K562 (cell line): ENCODE data around the gene SLC43A2. TPM values are rescaled to one million over a fixed set of nuclear protein-coding genes. Genes with fewer than 3 reads are reported as not detected.

Source experiments
- ATAC-seq: fragments of 200-7000 bp; cut with Tn5 transposase; 3 replicates; pipeline ENCODE4 v1.9.1; 2020; ENCODE audit warnings: moderate library complexity
- BruUV-seq: library from RNA; stranded (reverse); fragments of 400-500 nt; replicated peaks from 2 replicates; lab custom pipeline; 2021; lab: Mats Ljungman, UMichigan
- CTCF ChIA-PET: fragments of 300-600 bp; formaldehyde crosslinking; extraction: SDS; loops from one replicate; lab custom pipeline; 2021; ENCODE audit warnings: low intra/inter-chr PET ratio; lab: Yijun Ruan, JAX
- POLR2A ChIA-PET: fragments of 300-600, 350-650 bp; sonication (Branson Sonifier 250); formaldehyde crosslinking; extraction: SDS; loops from one replicate; lab custom pipeline; 2021; ENCODE audit warnings: antibody characterized with exemption, inconsistent platforms; lab: Yijun Ruan, JAX
- DNase-seq, 4 experiments: peaks; one replicate each; pipeline versions ENCODE4 v3.0.0 to v3.0.0-alpha.2; 2011 to 2018; ENCODE audit warnings: low spot score in 3 of 4, mixed read lengths in 3 of 4; ENCODE audit errors: extremely low read depth in 1 of 4
- FAIRE-seq: peaks from 2 replicates; lab custom pipeline; 2011; peaks lifted over from hg19 to GRCh38; lab: Jason Lieb, UNC
- H2AFZ ChIP-seq: 2 replicates; pipeline ENCODE4 v1.6.0; 2011; ENCODE audit warnings: low read depth, low read length, control low read depth, inconsistent platforms
- H3K27ac ChIP-seq: fragments of 200-600 bp; 3 replicates; pipeline ENCODE4 v1.8.0; 2011; ENCODE audit warnings: low read depth, mild to moderate bottlenecking, control low read depth, inconsistent platforms, low read length, moderate library complexity, mixed read lengths; ENCODE audit errors: extremely low read depth
- H3K27me3 ChIP-seq, 2 experiments: fragments of 300-600 bp in 1 of 2; 2 replicates in 1 of 2; 3 replicates in 1 of 2; pipeline versions ENCODE4 v1.6.0 to v1.8.0; 2011; ENCODE audit warnings: inconsistent platforms in 2 of 2, low read length in 2 of 2, mild to moderate bottlenecking in 1 of 2, mixed read lengths in 1 of 2, moderate library complexity in 1 of 2; ENCODE audit not compliant: control insufficient read depth in 2 of 2, insufficient read depth in 2 of 2
- H3K36me3 ChIP-seq: fragments of 300-600 bp; 3 replicates; pipeline ENCODE4 v1.8.0; 2011; ENCODE audit warnings: mild to moderate bottlenecking, low read length, inconsistent platforms; ENCODE audit not compliant: control insufficient read depth, insufficient read depth
- H3K4me1 ChIP-seq, 2 experiments: fragments of 200-600 bp in 1 of 2; replicated peaks in 1 of 2; 2 replicates in 1 of 2; 3 replicates in 1 of 2; pipeline versions ENCODE4 v1.5.1 to v1.8.0; 2011; ENCODE audit warnings: inconsistent platforms in 2 of 2, low read length in 2 of 2, mild to moderate bottlenecking in 1 of 2, mixed read lengths in 1 of 2, moderate library complexity in 1 of 2; ENCODE audit not compliant: control insufficient read depth in 2 of 2, insufficient read depth in 2 of 2
- H3K4me2 ChIP-seq: 2 replicates; pipeline ENCODE4 v1.6.1; 2011; ENCODE audit warnings: low read length, control low read depth, inconsistent platforms, mixed read lengths; ENCODE audit not compliant: insufficient read depth
- H3K4me3 ChIP-seq: fragments of 200-600 bp; sonication (generic), shearing (Covaris generic); 2 replicates; pipeline ENCODE4 v1.5.1; 2016; ENCODE audit warnings: control low read depth, inconsistent platforms
- H3K79me2 ChIP-seq: fragments of 200-600 bp; 3 replicates; pipeline ENCODE4 v1.8.0; 2011; ENCODE audit warnings: low read length, inconsistent platforms; ENCODE audit not compliant: control insufficient read depth, insufficient read depth
- H3K9ac ChIP-seq, 2 experiments: 2 replicates each; pipeline versions ENCODE4 v1.6.0 to v1.6.1; 2011; ENCODE audit warnings: low read depth in 2 of 2, low read length in 2 of 2, control low read depth in 1 of 2, inconsistent platforms in 1 of 2, mild to moderate bottlenecking in 1 of 2, mixed read lengths in 1 of 2; ENCODE audit not compliant: insufficient read depth in 1 of 2
- H3K9me1 ChIP-seq: one replicate; pipeline ENCODE4 v1.6.0; 2011; ENCODE audit warnings: inconsistent platforms, mild to moderate bottlenecking, low read length, moderate library complexity; ENCODE audit not compliant: control insufficient read depth, insufficient read depth
- H3K9me3 ChIP-seq: replicated peaks from 2 replicates; pipeline ENCODE4 v1.5.1; 2011; ENCODE audit warnings: low read depth, low read length, inconsistent platforms; ENCODE audit not compliant: control insufficient read depth, insufficient read depth
- H4K20me1 ChIP-seq: replicated peaks from 2 replicates; pipeline ENCODE4 v1.6.1; 2011; ENCODE audit warnings: low read length, inconsistent platforms, mixed read lengths; ENCODE audit not compliant: control insufficient read depth, insufficient read depth
- DNMT1 ChIP-seq: fragments of 450-650 bp; IDR thresholded peaks from 2 replicates; pipeline ENCODE4 v1.6.1; 2016; ENCODE audit warnings: antibody characterized with exemption, mild to moderate bottlenecking
- HNRNPH1 ChIP-seq: fragments of 200-400 bp; formaldehyde crosslinking; optimal IDR thresholded peaks from 2 replicates; pipeline ENCODE3; 2017; ENCODE audit warnings: low read depth, mild to moderate bottlenecking, low read length, moderate library complexity
- SMARCA4 ChIP-seq: fragments of 450-650 bp; IDR thresholded peaks from 2 replicates; pipeline ENCODE4 v1.6.1; 2016
- SRSF3 ChIP-seq: fragments of 200-400 bp; formaldehyde crosslinking; IDR thresholded peaks from 2 replicates; pipeline ENCODE4 v1.6.1; 2016; ENCODE audit warnings: mild to moderate bottlenecking, low read length, moderate library complexity; ENCODE audit not compliant: insufficient read depth
- ZNF217 ChIP-seq: sonication (generic); formaldehyde crosslinking; IDR thresholded peaks from 2 replicates; pipeline ENCODE4 v1.8.0; 2022; ENCODE audit warnings: mild to moderate bottlenecking, missing genetic modification reagents
- ZNF384 ChIP-seq: IDR thresholded peaks from 2 replicates; pipeline ENCODE4 v1.6.1; 2012; ENCODE audit warnings: low read depth, low read length, improper control_type of control experiment
- WGBS: fragments of 100-300 bp; shearing (Covaris generic); methylation state at CpG from one replicate; pipeline ENCODE4 v1.1.6; 2016; ENCODE audit warnings: low coverage, mixed read lengths; ENCODE audit not compliant: insufficient coverage; ENCODE audit errors: missing lambda C conversion rate; 5-methylcytosine and 5-hydroxymethylcytosine counted together
- in situ Hi-C: fragments of 300-500 bp; cut with MboI; formaldehyde crosslinking; loops from 4 replicates; pipeline ENCODE4 v1.15.0; 2018; ENCODE audit warnings: inconsistent platforms, mixed read lengths
- intact Hi-C: fragments of 100-400 bp; cut with micrococcal nuclease; formaldehyde crosslinking; loops from 2 replicates; pipeline ENCODE4 v1.14.2; 2022
- polyA plus RNA-seq, 8 experiments: library from polyadenylated mRNA; depleted of rRNA in 4 of 8; stranded (reverse) in 5 of 8; unstranded in 3 of 8; fragments of >200 nt; fragmentation: Nextera tagmentation in 2 of 8; fragmentation: Illumina TruSeq in 1 of 8; extraction: Ambion mirVana in 2 of 8; extraction: Trizol in 1 of 8; gene quantifications; 2 replicates each; pipeline versions ENCODE4 v1.2.1 to v1.2.3, GENCODE V29; 2011 to 2014; ENCODE audit warnings: inconsistent platforms in 1 of 8, missing spikeins in 1 of 8
- total RNA-seq, 7 experiments: library from RNA; depleted of rRNA in 6 of 7; stranded (reverse); fragments of >200 nt in 6 of 7; fragmentation: Illumina TruSeq in 2 of 7; extraction: Trizol in 2 of 7; gene quantifications; 2 replicates each; pipeline versions ENCODE4 v1.2.1 to v1.2.3, GENCODE V29; 2011 to 2021; ENCODE audit warnings: low replicate concordance in 1 of 7
- TF ChIP-seq, protein P1 (sequence below): fragments of 200-600 bp; sonication (generic); IDR thresholded peaks from one replicate; pipeline ENCODE4 v1.6.1; 2012; ENCODE audit warnings: mild to moderate bottlenecking, low read depth, low read length, inconsistent platforms

SLC43A2 gene
- total and polyA plus RNA-seq, 9 of the 15 experiments (the other 6 are each of a cell fraction or from before 2014, with no cell fraction given) = 0.03 to 10.2 (median 3.6) TPM

DNA sequence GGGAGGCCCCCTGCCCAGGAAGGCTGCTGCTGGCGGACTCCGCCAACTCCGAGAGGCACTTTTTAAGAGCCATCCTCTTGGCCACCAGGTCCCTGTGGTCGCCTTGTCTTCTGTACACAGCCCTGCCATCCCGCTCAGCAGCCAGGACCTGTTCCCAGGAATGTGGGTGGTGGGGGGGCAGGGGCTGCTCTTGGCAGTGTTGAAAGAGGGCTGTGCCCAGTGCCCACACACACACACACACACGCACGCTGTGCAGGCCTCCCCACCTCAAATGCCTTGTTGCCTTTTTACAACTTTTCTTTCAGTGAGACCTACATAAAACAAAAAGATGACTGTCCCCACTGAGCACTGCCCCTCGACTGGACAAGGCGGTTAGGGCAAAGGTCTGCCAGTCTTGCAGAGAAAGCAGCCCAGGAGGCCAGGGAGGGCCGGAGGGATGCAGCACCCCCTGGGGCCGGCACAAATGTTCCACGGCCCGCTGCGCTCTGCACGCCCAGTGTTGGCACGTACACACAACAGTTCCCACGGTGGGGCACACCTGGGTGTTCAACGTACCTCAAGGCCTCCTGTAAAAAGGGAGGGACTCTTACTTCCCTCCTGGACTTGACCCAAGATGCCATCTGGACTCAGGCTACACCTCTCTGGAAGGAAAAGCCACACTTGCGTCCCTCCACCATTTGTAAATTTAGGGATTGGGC lies 47.5 kb downstream of the SLC43A2 start:
- no peak for TF ChIP-seq SMARCA4
- TF ChIP-seq ZNF217 (CRISPR knock-in tag) = no peak
- TF ChIP-seq HNRNPH1 = no peak
- TF ChIP-seq DNMT1 = no peak
- TF ChIP-seq, protein P1, sequence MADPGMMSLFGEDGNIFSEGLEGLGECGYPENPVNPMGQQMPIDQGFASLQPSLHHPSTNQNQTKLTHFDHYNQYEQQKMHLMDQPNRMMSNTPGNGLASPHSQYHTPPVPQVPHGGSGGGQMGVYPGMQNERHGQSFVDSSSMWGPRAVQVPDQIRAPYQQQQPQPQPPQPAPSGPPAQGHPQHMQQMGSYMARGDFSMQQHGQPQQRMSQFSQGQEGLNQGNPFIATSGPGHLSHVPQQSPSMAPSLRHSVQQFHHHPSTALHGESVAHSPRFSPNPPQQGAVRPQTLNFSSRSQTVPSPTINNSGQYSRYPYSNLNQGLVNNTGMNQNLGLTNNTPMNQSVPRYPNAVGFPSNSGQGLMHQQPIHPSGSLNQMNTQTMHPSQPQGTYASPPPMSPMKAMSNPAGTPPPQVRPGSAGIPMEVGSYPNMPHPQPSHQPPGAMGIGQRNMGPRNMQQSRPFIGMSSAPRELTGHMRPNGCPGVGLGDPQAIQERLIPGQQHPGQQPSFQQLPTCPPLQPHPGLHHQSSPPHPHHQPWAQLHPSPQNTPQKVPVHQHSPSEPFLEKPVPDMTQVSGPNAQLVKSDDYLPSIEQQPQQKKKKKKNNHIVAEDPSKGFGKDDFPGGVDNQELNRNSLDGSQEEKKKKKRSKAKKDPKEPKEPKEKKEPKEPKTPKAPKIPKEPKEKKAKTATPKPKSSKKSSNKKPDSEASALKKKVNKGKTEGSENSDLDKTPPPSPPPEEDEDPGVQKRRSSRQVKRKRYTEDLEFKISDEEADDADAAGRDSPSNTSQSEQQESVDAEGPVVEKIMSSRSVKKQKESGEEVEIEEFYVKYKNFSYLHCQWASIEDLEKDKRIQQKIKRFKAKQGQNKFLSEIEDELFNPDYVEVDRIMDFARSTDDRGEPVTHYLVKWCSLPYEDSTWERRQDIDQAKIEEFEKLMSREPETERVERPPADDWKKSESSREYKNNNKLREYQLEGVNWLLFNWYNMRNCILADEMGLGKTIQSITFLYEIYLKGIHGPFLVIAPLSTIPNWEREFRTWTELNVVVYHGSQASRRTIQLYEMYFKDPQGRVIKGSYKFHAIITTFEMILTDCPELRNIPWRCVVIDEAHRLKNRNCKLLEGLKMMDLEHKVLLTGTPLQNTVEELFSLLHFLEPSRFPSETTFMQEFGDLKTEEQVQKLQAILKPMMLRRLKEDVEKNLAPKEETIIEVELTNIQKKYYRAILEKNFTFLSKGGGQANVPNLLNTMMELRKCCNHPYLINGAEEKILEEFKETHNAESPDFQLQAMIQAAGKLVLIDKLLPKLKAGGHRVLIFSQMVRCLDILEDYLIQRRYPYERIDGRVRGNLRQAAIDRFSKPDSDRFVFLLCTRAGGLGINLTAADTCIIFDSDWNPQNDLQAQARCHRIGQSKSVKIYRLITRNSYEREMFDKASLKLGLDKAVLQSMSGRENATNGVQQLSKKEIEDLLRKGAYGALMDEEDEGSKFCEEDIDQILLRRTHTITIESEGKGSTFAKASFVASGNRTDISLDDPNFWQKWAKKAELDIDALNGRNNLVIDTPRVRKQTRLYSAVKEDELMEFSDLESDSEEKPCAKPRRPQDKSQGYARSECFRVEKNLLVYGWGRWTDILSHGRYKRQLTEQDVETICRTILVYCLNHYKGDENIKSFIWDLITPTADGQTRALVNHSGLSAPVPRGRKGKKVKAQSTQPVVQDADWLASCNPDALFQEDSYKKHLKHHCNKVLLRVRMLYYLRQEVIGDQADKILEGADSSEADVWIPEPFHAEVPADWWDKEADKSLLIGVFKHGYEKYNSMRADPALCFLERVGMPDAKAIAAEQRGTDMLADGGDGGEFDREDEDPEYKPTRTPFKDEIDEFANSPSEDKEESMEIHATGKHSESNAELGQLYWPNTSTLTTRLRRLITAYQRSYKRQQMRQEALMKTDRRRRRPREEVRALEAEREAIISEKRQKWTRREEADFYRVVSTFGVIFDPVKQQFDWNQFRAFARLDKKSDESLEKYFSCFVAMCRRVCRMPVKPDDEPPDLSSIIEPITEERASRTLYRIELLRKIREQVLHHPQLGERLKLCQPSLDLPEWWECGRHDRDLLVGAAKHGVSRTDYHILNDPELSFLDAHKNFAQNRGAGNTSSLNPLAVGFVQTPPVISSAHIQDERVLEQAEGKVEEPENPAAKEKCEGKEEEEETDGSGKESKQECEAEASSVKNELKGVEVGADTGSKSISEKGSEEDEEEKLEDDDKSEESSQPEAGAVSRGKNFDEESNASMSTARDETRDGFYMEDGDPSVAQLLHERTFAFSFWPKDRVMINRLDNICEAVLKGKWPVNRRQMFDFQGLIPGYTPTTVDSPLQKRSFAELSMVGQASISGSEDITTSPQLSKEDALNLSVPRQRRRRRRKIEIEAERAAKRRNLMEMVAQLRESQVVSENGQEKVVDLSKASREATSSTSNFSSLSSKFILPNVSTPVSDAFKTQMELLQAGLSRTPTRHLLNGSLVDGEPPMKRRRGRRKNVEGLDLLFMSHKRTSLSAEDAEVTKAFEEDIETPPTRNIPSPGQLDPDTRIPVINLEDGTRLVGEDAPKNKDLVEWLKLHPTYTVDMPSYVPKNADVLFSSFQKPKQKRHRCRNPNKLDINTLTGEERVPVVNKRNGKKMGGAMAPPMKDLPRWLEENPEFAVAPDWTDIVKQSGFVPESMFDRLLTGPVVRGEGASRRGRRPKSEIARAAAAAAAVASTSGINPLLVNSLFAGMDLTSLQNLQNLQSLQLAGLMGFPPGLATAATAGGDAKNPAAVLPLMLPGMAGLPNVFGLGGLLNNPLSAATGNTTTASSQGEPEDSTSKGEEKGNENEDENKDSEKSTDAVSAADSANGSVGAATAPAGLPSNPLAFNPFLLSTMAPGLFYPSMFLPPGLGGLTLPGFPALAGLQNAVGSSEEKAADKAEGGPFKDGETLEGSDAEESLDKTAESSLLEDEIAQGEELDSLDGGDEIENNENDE = no peak
- TF ChIP-seq SRSF3 = no peak
- no peak for TF ChIP-seq ZNF384
- WGBS = 87% methylated on average over 13 of the region's 19 CpGs
- H3K27me3 ChIP-seq = no peaks in the 10 kb centered on the region
- H2AFZ ChIP-seq = no peak overlapping the region
- no peak for DNase-seq
- no peak overlapping the region for H3K4me2 ChIP-seq
- H4K20me1 ChIP-seq = no peaks in the 10 kb centered on the region
- no peaks in the 10 kb centered on the region for H3K9me1 ChIP-seq
- BruUV-seq = no TSS peak
- no peak overlapping the region for H3K4me3 ChIP-seq
- in situ Hi-C loops (no loop called here), intact Hi-C loops (no loop called here)
- H3K79me2 ChIP-seq = no peaks in the 10 kb centered on the region
- ChIA-PET POLR2A (no interaction called here), CTCF (no interaction called here)
- no peaks in the 10 kb centered on the region for H3K9me3 ChIP-seq
- no peak for ATAC-seq
- no peak for FAIRE-seq
- H3K27ac ChIP-seq = no peak overlapping the region
- peaks cover 0 to 8% of the 10 kb centered on the region in 2 experiments; a peak in 2 of 5 replicates for H3K4me1 ChIP-seq
- H3K36me3 ChIP-seq = no peaks in the 10 kb centered on the region
- H3K9ac ChIP-seq = no peak overlapping the region
